HCT116 (cell line): Measurements from ENCODE around the gene SMYD3. TPM values are rescaled to one million over a fixed set of nuclear protein-coding genes. Genes with fewer than 3 reads are reported as not detected.

Experiments
- ATAC-seq: fragments of 200-7000 bp; cut with Tn5 transposase; 2 replicates; pipeline ENCODE4 v1.9.1; 2020; ENCODE audit warnings: mild to moderate bottlenecking, moderate library complexity
- BruUV-seq: library from RNA; stranded (reverse); fragments of 400-500 nt; replicated peaks from 2 replicates; lab custom pipeline; 2021; lab: Mats Ljungman, UMichigan
- CTCF ChIA-PET: fragments of 300-600 bp; sonication (Branson Sonifier 250); formaldehyde crosslinking; loops from one replicate; lab custom pipeline; 2021; ENCODE audit warnings: antibody characterized with exemption; lab: Charles Lee
- POLR2A ChIA-PET: fragments of 300-600, 350-600 bp; sonication (Branson Sonifier 250); formaldehyde crosslinking; loops from one replicate; lab custom pipeline; 2021; ENCODE audit warnings: antibody characterized with exemption; lab: Charles Lee
- RAD21 ChIA-PET, 2 experiments: fragments of 300-600 bp; sonication (Branson Sonifier 250); formaldehyde crosslinking; loops; one replicate each; lab custom pipeline; 2023; ENCODE audit warnings: low total read pairs in 2 of 2; ENCODE audit not compliant: uncharacterized antibody in 2 of 2, unreplicated experiment in 2 of 2, low non-redundant PET in 1 of 2; lab: Charles Lee
- DNase-seq: peaks from one replicate; pipeline ENCODE4 v3.0.0-alpha.2; 2010; ENCODE audit warnings: low read depth, low spot score
- H2AFZ ChIP-seq: fragments of 200-600 bp; shearing (Covaris generic), sonication (generic); 2 replicates; pipeline ENCODE4 v1.6.1; 2017; ENCODE audit warnings: low read depth, mixed run types, mixed read lengths, antibody characterized with exemption, low read length; ENCODE audit not compliant: poor library complexity, severe bottlenecking
- H3K27ac ChIP-seq: 2 replicates; pipeline ENCODE4 v1.5.1; 2012; ENCODE audit warnings: low read depth, low read length
- H3K27me3 ChIP-seq: fragments of 200-600 bp; sonication (generic); 2 replicates; pipeline ENCODE4 v1.6.1; 2016; ENCODE audit warnings: mixed run types, low read length, mixed read lengths; ENCODE audit not compliant: insufficient read depth
- H3K36me3 ChIP-seq, 2 experiments: fragments of 200-500 bp in 1 of 2; fragments of 200-600 bp in 1 of 2; sonication (Bioruptor generic) in 1 of 2; sonication (generic) in 1 of 2; 2 replicates each; pipeline versions ENCODE4 v1.5.1 to v1.6.1; 2014 to 2016; ENCODE audit warnings: low read length in 2 of 2, inconsistent platforms in 1 of 2, mixed read lengths in 1 of 2, mixed run types in 1 of 2; ENCODE audit not compliant: insufficient read depth in 2 of 2, control insufficient read depth in 1 of 2
- H3K4me1 ChIP-seq, 2 experiments: fragments of 200-600 bp in 1 of 2; sonication (generic) in 1 of 2; 2 replicates each; pipeline versions ENCODE4 v1.5.1 to v1.6.1; 2012 to 2017; ENCODE audit warnings: low read length in 2 of 2, inconsistent platforms in 1 of 2, mild to moderate bottlenecking in 1 of 2, mixed read lengths in 1 of 2, mixed run types in 1 of 2, moderate library complexity in 1 of 2; ENCODE audit not compliant: insufficient read depth in 2 of 2, control insufficient read depth in 1 of 2
- H3K4me2 ChIP-seq: fragments of 200-600 bp; sonication (generic); 2 replicates; pipeline ENCODE4 v1.6.1; 2017; ENCODE audit warnings: mixed run types, low read length, mixed read lengths
- H3K4me3 ChIP-seq, 2 experiments: fragments of 200-600 bp in 1 of 2; sonication (generic) in 1 of 2; replicated peaks in 1 of 2; 2 replicates each; pipeline ENCODE4 v1.5.1; 2011 to 2016; ENCODE audit warnings: low read length in 2 of 2, control low read depth in 1 of 2, low read depth in 1 of 2, mild to moderate bottlenecking in 1 of 2, mixed read lengths in 1 of 2, mixed run types in 1 of 2
- H3K79me2 ChIP-seq: fragments of 200-600 bp; sonication (generic); 2 replicates; pipeline ENCODE4 v1.6.1; 2017; ENCODE audit warnings: mild to moderate bottlenecking, mixed run types, low read length, moderate library complexity, mixed read lengths; ENCODE audit not compliant: insufficient read depth
- H3K9ac ChIP-seq: fragments of 200-600 bp; sonication (generic); 2 replicates; pipeline ENCODE4 v1.6.1; 2016; ENCODE audit warnings: low read length, mixed read lengths
- H3K9me2 ChIP-seq: fragments of 200-600 bp; sonication (generic), shearing (Covaris generic); 2 replicates; pipeline ENCODE4 v1.6.1; 2017; ENCODE audit warnings: mixed run types, mild to moderate bottlenecking, moderate library complexity; ENCODE audit not compliant: insufficient read depth
- H3K9me3 ChIP-seq, 2 experiments: fragments of 200-500 bp in 1 of 2; fragments of 200-600 bp in 1 of 2; sonication (Bioruptor generic) in 1 of 2; sonication (generic) in 1 of 2; 2 replicates each; pipeline ENCODE4 v1.6.1; 2014 to 2017; ENCODE audit warnings: low read length in 2 of 2, mixed read lengths in 2 of 2, inconsistent platforms in 1 of 2, low read depth in 1 of 2, mild to moderate bottlenecking in 1 of 2, mixed run types in 1 of 2, moderate library complexity in 1 of 2; ENCODE audit not compliant: control insufficient read depth in 1 of 2, insufficient read depth in 1 of 2
- H4K20me1 ChIP-seq: fragments of 200-600 bp; sonication (generic), shearing (Covaris generic); 2 replicates; pipeline ENCODE4 v1.6.1; 2017; ENCODE audit warnings: mixed run types, mild to moderate bottlenecking, moderate library complexity; ENCODE audit not compliant: insufficient read depth
- CTCF ChIP-seq, 3 experiments: fragments of 200-600 bp in 1 of 3; sonication (generic) in 1 of 3; IDR thresholded peaks in 2 of 3; conservative IDR thresholded peaks in 1 of 3; 2 replicates each; pipeline ENCODE4 v1.5.1; 2012 to 2017; ENCODE audit warnings: low read depth in 2 of 3, low read length in 2 of 3, antibody characterized with exemption in 1 of 3, borderline replicate concordance in 1 of 3, control low read depth in 1 of 3, mild to moderate bottlenecking in 1 of 3, mixed read lengths in 1 of 3, mixed run types in 1 of 3, moderate library complexity in 1 of 3; ENCODE audit not compliant: insufficient read depth in 1 of 3
- FOSL1 ChIP-seq: IDR thresholded peaks from 2 replicates; pipeline ENCODE4 v1.6.1; 2012; ENCODE audit warnings: low read depth
- JUND ChIP-seq: IDR thresholded peaks from 2 replicates; pipeline ENCODE4 v1.6.1; 2012
- MAX ChIP-seq: IDR thresholded peaks from 2 replicates; pipeline ENCODE4 v1.6.1; 2012
- POLR2A ChIP-seq: IDR thresholded peaks from 2 replicates; pipeline ENCODE4 v1.7.0; 2011; ENCODE audit warnings: borderline replicate concordance; ENCODE audit not compliant: insufficient read depth, insufficient read length; ENCODE audit errors: extremely low read depth
- POLR2AphosphoS5 ChIP-seq: IDR thresholded peaks from 2 replicates; pipeline ENCODE4 v1.6.1; 2011; ENCODE audit warnings: mild to moderate bottlenecking, low read depth, low read length, moderate library complexity
- RAD21 ChIP-seq: IDR thresholded peaks from 2 replicates; pipeline ENCODE4 v1.6.1; 2012; ENCODE audit warnings: low read depth, mild to moderate bottlenecking
- SIN3A ChIP-seq: IDR thresholded peaks from 2 replicates; pipeline ENCODE4 v1.6.1; 2012; ENCODE audit warnings: low read depth
- SP1 ChIP-seq: IDR thresholded peaks from 2 replicates; pipeline ENCODE4 v1.6.1; 2012; ENCODE audit warnings: low read depth
- SRF ChIP-seq: IDR thresholded peaks from 2 replicates; pipeline ENCODE4 v1.6.1; 2012; ENCODE audit warnings: low read depth
- TCF7L2 ChIP-seq: IDR thresholded peaks from 2 replicates; pipeline ENCODE4 v1.7.0; 2011; ENCODE audit warnings: borderline replicate concordance, inconsistent platforms; ENCODE audit not compliant: insufficient read depth, insufficient read length; ENCODE audit errors: extremely low read depth
- YY1 ChIP-seq: IDR thresholded peaks from 2 replicates; pipeline ENCODE4 v1.6.1; 2011; ENCODE audit warnings: low read length, low read depth, moderate library complexity, mild to moderate bottlenecking; ENCODE audit not compliant: insufficient replicate concordance; ENCODE audit errors: extremely low read depth
- ZBTB33 ChIP-seq: IDR thresholded peaks from 2 replicates; pipeline ENCODE4 v1.6.1; 2011; ENCODE audit warnings: mild to moderate bottlenecking, low read length, moderate library complexity; ENCODE audit not compliant: insufficient replicate concordance; ENCODE audit errors: extremely low read depth
- intact Hi-C: fragments of 100-400 bp; cut with micrococcal nuclease; formaldehyde crosslinking; loops from 2 replicates; pipeline ENCODE4 v1.10.0; 2022
- total RNA-seq: library from RNA; stranded (reverse); gene quantifications from one replicate; pipeline ENCODE4 v1.2.1, GENCODE V29; 2021; ENCODE audit not compliant: unreplicated experiment
- TF ChIP-seq, protein P1 (sequence below): IDR thresholded peaks from 2 replicates; pipeline ENCODE4 v1.6.1; 2012; ENCODE audit warnings: low read depth
- TF ChIP-seq, protein P2 (sequence below): IDR thresholded peaks from 2 replicates; pipeline ENCODE4 v1.6.1; 2012

SMYD3 gene
- total RNA-seq, 1 experiment from 2014 or later = 33.6 TPM

GRCh38 chr1:246216906-246217305 is 290.2 kb downstream of the SMYD3 start (continued):
- TF ChIP-seq CTCF (IDR thresholded peaks at IDR 0.05 in 2 of 3, conservative IDR thresholded peaks at IDR 0.05 in 1 of 3; ENCODE audit: borderline replicate concordance in 1 of 3, insufficient read depth in 1 of 3, low read depth in 2 of 3, low read length in 2 of 3) (no peak), MAX (no peak), TCF7L2 (no peak)

DNA sequence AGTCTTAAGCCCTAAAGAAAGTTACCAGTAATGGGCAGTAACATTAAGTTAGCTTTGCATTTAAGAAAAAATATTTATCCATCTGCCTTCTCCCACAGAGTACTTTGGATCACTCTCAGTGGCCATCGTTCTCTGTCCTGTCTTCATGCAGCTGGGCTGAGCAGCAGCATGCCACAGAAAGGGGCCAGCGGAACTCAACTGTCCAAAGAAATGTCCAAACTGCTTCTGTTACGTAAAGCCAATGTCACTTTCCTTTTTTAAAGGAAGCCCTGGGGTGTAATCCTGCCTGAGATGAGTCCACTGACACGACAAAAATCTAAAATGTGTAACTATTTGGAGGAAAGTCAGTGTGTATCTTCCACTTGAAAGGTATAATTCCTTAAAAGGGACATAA is 291.6 kb downstream of the SMYD3 start:
- Histone ChIP-seq H2AFZ (no peak overlapping the region), H3K27ac (no peak overlapping the region), H3K9me3 (no peaks in the 10 kb centered on the region; a peak in 1 of 4 replicates), H3K4me1 (peaks cover 2 to 22% of the 10 kb centered on the region in 2 experiments; a peak in 2 of 4 replicates), H3K27me3 (no peaks in the 10 kb centered on the region), H3K4me2 (no peak overlapping the region), H3K4me3 (no peak overlapping the region), H3K36me3 (no peaks in the 10 kb centered on the region), H3K9me2 (no peaks in the 10 kb centered on the region), H4K20me1 (no peaks in the 10 kb centered on the region), H3K79me2 (no peaks in the 10 kb centered on the region), H3K9ac (no peak overlapping the region)
- POLR2A ChIA-PET = no interaction called here
- CTCF ChIA-PET = no interaction called here
- RAD21 ChIA-PET = no interaction called here
- no peak for DNase-seq
- no peak for ATAC-seq
- no TSS peak for BruUV-seq
- intact Hi-C loops = no loop called here
- no peak for TF ChIP-seq TCF7L2
- no peak for TF ChIP-seq MAX
- TF ChIP-seq RAD21 = no peak
- TF ChIP-seq FOSL1 = no peak
- TF ChIP-seq, protein P1, sequence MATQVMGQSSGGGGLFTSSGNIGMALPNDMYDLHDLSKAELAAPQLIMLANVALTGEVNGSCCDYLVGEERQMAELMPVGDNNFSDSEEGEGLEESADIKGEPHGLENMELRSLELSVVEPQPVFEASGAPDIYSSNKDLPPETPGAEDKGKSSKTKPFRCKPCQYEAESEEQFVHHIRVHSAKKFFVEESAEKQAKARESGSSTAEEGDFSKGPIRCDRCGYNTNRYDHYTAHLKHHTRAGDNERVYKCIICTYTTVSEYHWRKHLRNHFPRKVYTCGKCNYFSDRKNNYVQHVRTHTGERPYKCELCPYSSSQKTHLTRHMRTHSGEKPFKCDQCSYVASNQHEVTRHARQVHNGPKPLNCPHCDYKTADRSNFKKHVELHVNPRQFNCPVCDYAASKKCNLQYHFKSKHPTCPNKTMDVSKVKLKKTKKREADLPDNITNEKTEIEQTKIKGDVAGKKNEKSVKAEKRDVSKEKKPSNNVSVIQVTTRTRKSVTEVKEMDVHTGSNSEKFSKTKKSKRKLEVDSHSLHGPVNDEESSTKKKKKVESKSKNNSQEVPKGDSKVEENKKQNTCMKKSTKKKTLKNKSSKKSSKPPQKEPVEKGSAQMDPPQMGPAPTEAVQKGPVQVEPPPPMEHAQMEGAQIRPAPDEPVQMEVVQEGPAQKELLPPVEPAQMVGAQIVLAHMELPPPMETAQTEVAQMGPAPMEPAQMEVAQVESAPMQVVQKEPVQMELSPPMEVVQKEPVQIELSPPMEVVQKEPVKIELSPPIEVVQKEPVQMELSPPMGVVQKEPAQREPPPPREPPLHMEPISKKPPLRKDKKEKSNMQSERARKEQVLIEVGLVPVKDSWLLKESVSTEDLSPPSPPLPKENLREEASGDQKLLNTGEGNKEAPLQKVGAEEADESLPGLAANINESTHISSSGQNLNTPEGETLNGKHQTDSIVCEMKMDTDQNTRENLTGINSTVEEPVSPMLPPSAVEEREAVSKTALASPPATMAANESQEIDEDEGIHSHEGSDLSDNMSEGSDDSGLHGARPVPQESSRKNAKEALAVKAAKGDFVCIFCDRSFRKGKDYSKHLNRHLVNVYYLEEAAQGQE = no peak
- no peak for TF ChIP-seq POLR2AphosphoS5
- TF ChIP-seq, protein P2, sequence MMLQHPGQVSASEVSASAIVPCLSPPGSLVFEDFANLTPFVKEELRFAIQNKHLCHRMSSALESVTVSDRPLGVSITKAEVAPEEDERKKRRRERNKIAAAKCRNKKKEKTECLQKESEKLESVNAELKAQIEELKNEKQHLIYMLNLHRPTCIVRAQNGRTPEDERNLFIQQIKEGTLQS = no peak
- no peak for TF ChIP-seq ZBTB33
- TF ChIP-seq SRF = no peak
- no peak for TF ChIP-seq YY1
- TF ChIP-seq SP1 = no peak
- TF ChIP-seq SIN3A = no peak
- TF ChIP-seq POLR2A = no peak
- no peak for TF ChIP-seq JUND
